Smooth muscle cell (in vitro differentiated cells): ENCODE data around the gene CNKSR3. TPM values are rescaled to one million over a fixed set of nuclear protein-coding genes. Genes with fewer than 3 reads are reported as not detected.

ENCODE experiments used
- DNase-seq: peaks from one replicate; lab custom pipeline; 2025; ENCODE audit not compliant: unreplicated experiment; lab: John Stamatoyannopoulos, UW
- H2AFZ ChIP-seq: fragments of 200-600 bp; sonication (generic); 2 replicates; pipeline ENCODE4 v1.6.0; 2016; ENCODE audit warnings: antibody characterized with exemption, low read depth, mild to moderate bottlenecking
- H3F3A ChIP-seq: fragments of 200-600 bp; sonication (generic); 2 replicates; pipeline ENCODE4 v1.6.0; 2017; ENCODE audit warnings: antibody characterized with exemption, low read depth
- H3K27ac ChIP-seq: fragments of 200-600 bp; sonication (generic); 2 replicates; pipeline ENCODE4 v1.5.1; 2016; ENCODE audit warnings: low read depth, mild to moderate bottlenecking
- H3K27me3 ChIP-seq: fragments of 200-600 bp; sonication (generic); 2 replicates; pipeline ENCODE4 v1.6.1; 2016; ENCODE audit warnings: low read depth, mild to moderate bottlenecking
- H3K36me3 ChIP-seq: fragments of 200-600 bp; sonication (generic); 2 replicates; pipeline ENCODE4 v1.5.1; 2016; ENCODE audit warnings: low read depth
- H3K4me1 ChIP-seq: fragments of 200-600 bp; sonication (generic); 2 replicates; pipeline ENCODE4 v1.5.1; 2016; ENCODE audit warnings: low read depth
- H3K4me2 ChIP-seq: fragments of 200-600 bp; sonication (generic); 2 replicates; pipeline ENCODE4 v1.6.0; 2016; ENCODE audit warnings: mild to moderate bottlenecking
- H3K4me3 ChIP-seq: fragments of 200-600 bp; sonication (generic); 2 replicates; pipeline ENCODE4 v1.5.1; 2016; ENCODE audit warnings: mild to moderate bottlenecking
- H3K79me2 ChIP-seq: fragments of 200-600 bp; sonication (generic); 2 replicates; pipeline ENCODE4 v1.6.0; 2016; ENCODE audit warnings: low read depth, mild to moderate bottlenecking
- H3K9ac ChIP-seq: fragments of 200-600 bp; sonication (generic); 2 replicates; pipeline ENCODE4 v1.6.0; 2016; ENCODE audit warnings: low read depth
- H3K9me3 ChIP-seq: fragments of 200-600 bp; sonication (generic); replicated peaks from 2 replicates; pipeline ENCODE4 v1.5.1; 2016; ENCODE audit warnings: low read depth
- H4K20me1 ChIP-seq: fragments of 200-600 bp; sonication (generic); 2 replicates; pipeline ENCODE4 v1.6.0; 2016; ENCODE audit warnings: low read depth
- WGBS: methylation state at CpG from one replicate; pipeline ENCODE4 v1.1.7; 2016; ENCODE audit warnings: low lambda C conversion rate; 5-methylcytosine and 5-hydroxymethylcytosine counted together
- polyA plus RNA-seq: library from polyadenylated mRNA; unstranded; fragments of >200 nt; fragmentation: Nextera tagmentation; extraction: Ambion mirVana; gene quantifications from 2 replicates; pipeline ENCODE4 v1.2.1, GENCODE V29; 2016
- total RNA-seq: library from RNA; depleted of rRNA; stranded (reverse); fragments of >200 nt; gene quantifications from 2 replicates; pipeline ENCODE4 v1.2.3, GENCODE V29; 2014
- TF ChIP-seq, protein P1 (sequence below): fragments of 200-600 bp; sonication (generic); IDR thresholded peaks from 2 replicates; pipeline ENCODE4 v1.5.1; 2017; ENCODE audit warnings: borderline replicate concordance, mild to moderate bottlenecking, antibody characterized with exemption; ENCODE audit not compliant: insufficient read depth, poor library complexity, severe bottlenecking

The CNKSR3 gene
- total and polyA plus RNA-seq, 2 experiments from 2014 or later: 5.0 to 5.5 TPM

DNA sequence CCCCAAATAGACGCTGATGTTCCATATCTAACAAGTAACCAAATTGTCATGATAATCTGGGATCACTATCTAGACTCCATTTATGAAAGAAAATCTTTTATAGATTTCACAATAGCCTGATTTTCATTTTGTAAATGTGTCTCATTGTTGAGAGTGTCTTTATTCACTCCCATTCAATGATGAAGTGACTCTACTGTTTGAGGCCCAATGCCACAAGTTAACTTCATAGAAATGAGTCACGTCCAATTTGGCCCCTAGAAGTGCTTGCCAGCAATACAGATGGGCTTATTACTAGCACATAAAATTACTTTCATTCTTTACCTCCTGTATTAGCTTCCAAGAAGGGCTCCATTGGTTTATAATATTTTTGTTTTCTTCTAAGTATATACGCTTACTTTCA lies 160.2 kb downstream of the CNKSR3 start:
- TF ChIP-seq, protein P1, sequence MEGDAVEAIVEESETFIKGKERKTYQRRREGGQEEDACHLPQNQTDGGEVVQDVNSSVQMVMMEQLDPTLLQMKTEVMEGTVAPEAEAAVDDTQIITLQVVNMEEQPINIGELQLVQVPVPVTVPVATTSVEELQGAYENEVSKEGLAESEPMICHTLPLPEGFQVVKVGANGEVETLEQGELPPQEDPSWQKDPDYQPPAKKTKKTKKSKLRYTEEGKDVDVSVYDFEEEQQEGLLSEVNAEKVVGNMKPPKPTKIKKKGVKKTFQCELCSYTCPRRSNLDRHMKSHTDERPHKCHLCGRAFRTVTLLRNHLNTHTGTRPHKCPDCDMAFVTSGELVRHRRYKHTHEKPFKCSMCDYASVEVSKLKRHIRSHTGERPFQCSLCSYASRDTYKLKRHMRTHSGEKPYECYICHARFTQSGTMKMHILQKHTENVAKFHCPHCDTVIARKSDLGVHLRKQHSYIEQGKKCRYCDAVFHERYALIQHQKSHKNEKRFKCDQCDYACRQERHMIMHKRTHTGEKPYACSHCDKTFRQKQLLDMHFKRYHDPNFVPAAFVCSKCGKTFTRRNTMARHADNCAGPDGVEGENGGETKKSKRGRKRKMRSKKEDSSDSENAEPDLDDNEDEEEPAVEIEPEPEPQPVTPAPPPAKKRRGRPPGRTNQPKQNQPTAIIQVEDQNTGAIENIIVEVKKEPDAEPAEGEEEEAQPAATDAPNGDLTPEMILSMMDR: no peak
- Histone ChIP-seq H3K9ac (no peak overlapping the region), H3K27ac (no peak overlapping the region), H3K4me3 (no peak overlapping the region), H3F3A (no peaks in the 10 kb centered on the region), H3K79me2 (no peaks in the 10 kb centered on the region), H2AFZ (no peak overlapping the region), H3K9me3 (peaks cover 5% of the 10 kb centered on the region), H3K36me3 (no peaks in the 10 kb centered on the region), H3K4me1 (no peaks in the 10 kb centered on the region), H4K20me1 (no peaks in the 10 kb centered on the region), H3K4me2 (no peak overlapping the region), H3K27me3 (no peaks in the 10 kb centered on the region)
- no peak for DNase-seq
- 94% methylated on average over 3 of the region's 3 CpGs for WGBS

- Histone ChIP-seq H3K27me3 (no peaks in the 10 kb centered on the region), H4K20me1 (no peaks in the 10 kb centered on the region), H3K4me3 (no peak overlapping the region), H3K27ac (no peak overlapping the region), H3K9ac (no peak overlapping the region), H3K4me1 (no peaks in the 10 kb centered on the region), H3K4me2 (no peak overlapping the region), H3K79me2 (no peaks in the 10 kb centered on the region), H3F3A (no peaks in the 10 kb centered on the region), H2AFZ (no peak overlapping the region), H3K9me3 (peaks cover 5% of the 10 kb centered on the region), H3K36me3 (no peaks in the 10 kb centered on the region)
- DNase-seq: no peak
- TF ChIP-seq, protein P1: no peak
- WGBS: 62% methylated on average over 6 of the region's 6 CpGs
Measured at GRCh38 chr6:154347981-154348380, 162.5 kb downstream of the CNKSR3 start.

DNA sequence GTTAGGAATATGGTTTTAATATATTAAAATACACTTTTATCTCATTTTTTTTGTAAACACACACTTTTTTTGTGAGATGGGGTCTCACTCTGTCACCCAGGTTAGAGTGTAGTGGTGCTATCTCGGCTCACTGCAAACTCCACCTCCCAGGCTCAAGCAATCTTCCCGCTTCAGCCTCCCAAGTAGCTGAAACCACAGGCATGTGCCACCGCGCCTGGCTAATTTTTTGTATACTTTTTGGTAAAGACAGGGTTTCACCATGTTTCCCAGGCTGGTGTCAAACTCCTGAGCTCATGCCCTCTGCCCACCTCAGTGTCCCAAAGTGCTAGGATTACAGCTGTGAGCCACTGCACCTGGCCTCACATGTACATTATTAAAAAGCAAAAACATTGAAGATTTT lies 164.7 kb downstream of the CNKSR3 start:
- peaks cover 5% of the 10 kb centered on the region for H3K9me3 ChIP-seq
- no peak overlapping the region for H3K4me2 ChIP-seq
- H3K79me2 ChIP-seq: no peaks in the 10 kb centered on the region
- no peak for DNase-seq
- no peak overlapping the region for H3K4me3 ChIP-seq
- no peaks in the 10 kb centered on the region for H4K20me1 ChIP-seq
- no peaks in the 10 kb centered on the region for H3K27me3 ChIP-seq
- H3K27ac ChIP-seq: no peak overlapping the region
- TF ChIP-seq, protein P1: no peak
- H2AFZ ChIP-seq: no peak overlapping the region
- WGBS: 73% methylated on average over 4 of the region's 4 CpGs
- H3K36me3 ChIP-seq: no peaks in the 10 kb centered on the region
- no peaks in the 10 kb centered on the region for H3F3A ChIP-seq
- H3K4me1 ChIP-seq: no peaks in the 10 kb centered on the region
- H3K9ac ChIP-seq: no peak overlapping the region

GRCh38 chr6:154343473-154344308 lies 166.8 kb downstream of the CNKSR3 start:
- Histone ChIP-seq H3K27me3 (no peaks in the 10 kb centered on the region), H3K9me3 (peaks cover 5% of the 10 kb centered on the region), H3K27ac (peak overlapping the region; percentile 63), H3K4me2 (peak overlapping the region; percentile 67), H2AFZ (peak overlapping the region; percentile 51), H4K20me1 (no peaks in the 10 kb centered on the region), H3K79me2 (no peaks in the 10 kb centered on the region), H3F3A (no peaks in the 10 kb centered on the region), H3K9ac (no peak overlapping the region), H3K4me3 (no peak overlapping the region), H3K4me1 (no peaks in the 10 kb centered on the region), H3K36me3 (no peaks in the 10 kb centered on the region)
- WGBS: 39% methylated on average over 16 of the region's 16 CpGs
- DNase-seq: no peak
- TF ChIP-seq, protein P1: peak; percentile 33
